Activated B cell treated with CpG ODN at 0.5 μM for 24 hours (primary cell): ENCODE results near the gene DNAH1. TPM values are rescaled to one million over a fixed set of nuclear protein-coding genes. Genes with fewer than 3 reads are reported as not detected.
A peak's percentile ranks its signal among the peaks of the same experiment; 100 is the strongest.
"Not testable (repeated sequence)": the region's sequence is repeated elsewhere in the genome, so short reads cannot be mapped to it uniquely, and the experiment has no call there.

Source experiments
- ATAC-seq: fragments of 200-7000 bp; cut with Tn5 transposase; one replicate; pipeline ENCODE4 v1.10.0; 2021; ENCODE audit warnings: low read depth, mild to moderate bottlenecking, moderate library complexity
- CTCF ChIA-PET: fragments of 350-600 bp; sonication (Branson Sonifier 250); formaldehyde crosslinking; loops from one replicate; lab custom pipeline; 2021; ENCODE audit warnings: antibody characterized with exemption; lab: Charles Lee
- POLR2A ChIA-PET: fragments of 350-600 bp; sonication (Branson Sonifier 250); formaldehyde crosslinking; loops from one replicate; lab custom pipeline; 2021; ENCODE audit warnings: antibody characterized with exemption; lab: Charles Lee
- DNase-seq: peaks from one replicate; pipeline ENCODE4 v3.0.0; 2022
- H3K27ac Mint-ChIP-seq: one replicate; pipeline ENCODE4 v1.8.0; 2020; ENCODE audit warnings: mixed read lengths
- H3K27me3 Mint-ChIP-seq: one replicate; pipeline ENCODE4 v1.8.0; 2021; ENCODE audit warnings: mixed read lengths
- H3K36me3 Mint-ChIP-seq: one replicate; pipeline ENCODE4 v1.8.0; 2021; ENCODE audit warnings: low read depth, mixed read lengths
- H3K4me1 Mint-ChIP-seq: one replicate; pipeline ENCODE4 v1.8.0; 2021; ENCODE audit warnings: mixed read lengths
- H3K4me3 Mint-ChIP-seq: one replicate; pipeline ENCODE4 v1.8.0; 2020; ENCODE audit warnings: mild to moderate bottlenecking, mixed read lengths
- H3K9me3 Mint-ChIP-seq: one replicate; pipeline ENCODE4 v1.8.0; 2020; ENCODE audit warnings: mixed read lengths
- CTCF ChIP-seq: fragments of 200-600 bp; IDR thresholded peaks from one replicate; pipeline ENCODE4 v1.8.0; 2022; ENCODE audit warnings: antibody characterized with exemption, mild to moderate bottlenecking
- intact Hi-C: fragments of 100-400 bp; cut with micrococcal nuclease; formaldehyde crosslinking; loops from one replicate; pipeline ENCODE4 v1.15.1; 2024
- total RNA-seq: library from RNA; stranded (reverse); gene quantifications from 2 replicates; pipeline ENCODE4 v1.2.3, GENCODE V29; 2022

Gene DNAH1
- total RNA-seq, result 22.8 and 25.8 TPM in 2 replicates

DNA sequence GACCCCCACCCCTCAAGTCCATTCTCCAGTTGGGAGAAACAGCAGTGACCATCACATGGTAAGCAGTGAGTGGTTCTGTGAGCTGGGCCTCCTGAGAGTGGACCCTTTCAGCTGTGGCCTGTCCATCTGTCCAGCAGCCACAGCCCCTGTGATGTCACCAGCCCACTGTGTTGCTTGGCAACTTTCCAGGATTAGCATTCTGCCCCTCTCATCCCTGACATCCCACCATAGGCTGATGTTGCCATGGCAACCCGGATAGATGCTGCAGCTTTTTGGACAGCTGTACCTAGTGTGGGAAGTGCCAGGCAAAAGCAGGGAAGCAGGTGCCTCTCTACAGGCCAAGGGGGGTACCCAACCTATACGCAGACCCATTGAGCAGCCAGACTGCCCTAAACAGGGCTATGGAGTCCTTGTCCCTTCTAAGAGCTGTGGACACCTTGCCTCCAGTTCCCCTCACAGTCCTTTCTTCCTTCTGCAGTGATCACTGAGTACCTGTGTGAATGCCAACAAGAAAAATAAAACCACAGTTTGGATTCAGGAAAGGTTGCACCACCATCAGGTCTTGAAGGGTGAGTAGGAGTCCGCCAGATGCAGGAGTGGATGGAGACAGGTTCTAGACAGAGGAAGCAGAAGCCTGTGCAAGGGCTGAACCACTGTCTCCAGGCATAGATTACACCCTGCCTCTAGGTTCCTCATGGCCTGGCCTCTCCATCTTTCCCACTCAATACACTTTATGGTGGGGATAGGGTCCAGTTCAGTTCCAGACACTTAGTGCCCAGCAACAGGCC is at the start of gene DNAH1:
Gene DNAH1, plus strand, starts transcription at position 343 of the 788 bp plus-strand sequence. CDS start 6,124 bp downstream, outside the sequence.
- Mint-ChIP-seq H3K4me3 (peak within 1 kb of the TSS; percentile 74), H3K27me3 (no peaks in the 10 kb centered on the region), H3K4me1 (peaks cover 59% of the 10 kb centered on the region), H3K9me3 (no peaks in the 10 kb centered on the region), H3K36me3 (no peaks in the 10 kb centered on the region), H3K27ac (peak within 1 kb of the TSS; percentile 15)
- ChIA-PET POLR2A (interaction anchor here (0.6 to 2.0 kb wide), 4 partner anchors 12 to 38 kb away, joined by 3 to 7 read pairs (median 3); partner anchors contain the start of gene WDR82), CTCF (interaction anchor here (3.2 kb wide), 1 partner anchor 23 kb away, joined by 15 read pairs; no protein-coding TSS in a partner anchor)
- DNase-seq (no peak), ATAC-seq (no peak)
- TF ChIP-seq CTCF, result no peak
- intact Hi-C loops, result loop anchor here (2.0 to 10.0 kb wide), 2 partner anchors 13 to 261 kb away; partner anchors contain the start of gene DUSP7

DNA sequence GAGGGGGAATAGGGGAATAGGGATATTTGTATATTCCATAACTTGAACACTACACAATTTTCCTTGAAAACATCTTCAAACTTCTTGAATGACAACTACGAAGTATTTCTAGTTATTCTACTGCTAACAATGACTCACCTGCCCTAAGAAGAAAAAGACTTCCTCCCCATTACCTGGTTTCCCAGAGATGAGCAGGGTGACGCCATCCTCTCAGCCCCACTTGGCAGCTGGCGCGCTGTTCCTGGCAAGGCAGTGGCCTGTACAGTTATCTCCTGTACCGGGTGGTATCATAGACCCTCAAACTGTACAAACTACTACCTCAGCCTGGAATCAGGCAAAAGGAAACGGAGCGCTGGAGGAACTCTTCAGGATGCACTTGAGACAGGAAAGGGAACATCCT is 48.1 kb upstream of the DNAH1 start:
- no peak overlapping the region for H3K4me3 Mint-ChIP-seq

DNA sequence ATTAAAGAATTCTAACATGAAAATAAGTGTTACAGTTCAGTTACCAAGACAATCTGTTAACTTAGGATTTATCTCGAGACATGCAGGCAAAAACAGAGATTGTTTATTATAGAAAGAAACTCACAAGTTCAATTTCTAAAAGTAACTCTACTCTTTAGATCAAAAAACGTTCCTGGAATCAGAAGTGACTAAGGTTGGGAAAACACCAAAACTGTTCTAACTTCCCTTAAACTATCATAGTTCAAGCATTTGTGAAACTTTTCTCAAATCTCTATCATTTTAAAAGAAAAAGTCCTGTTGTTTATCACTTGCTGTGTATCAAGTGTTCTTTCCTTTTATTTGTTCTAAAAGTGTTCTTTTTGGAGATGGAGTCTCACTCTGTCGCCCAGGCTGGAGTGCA is 46.3 kb upstream of the DNAH1 start:
- TF ChIP-seq CTCF, result no peak
- intact Hi-C loops, result no loop called here
- peak overlapping the region; percentile 41 for H3K4me3 Mint-ChIP-seq
- ChIA-PET CTCF (interaction anchor here (2.5 kb wide), 1 partner anchor 69 kb away, joined by 8 read pairs; no protein-coding TSS in a partner anchor), POLR2A (interaction anchor here (2.3 to 4.0 kb wide), 2 partner anchors 8 to 16 kb away, joined by 5 to 16 read pairs; partner anchors contain the start of gene WDR82)
- peaks cover 87% of the 10 kb centered on the region for H3K36me3 Mint-ChIP-seq
- H3K9me3 Mint-ChIP-seq, result no peaks in the 10 kb centered on the region
- DNase-seq (no peak), ATAC-seq (no peak)
- H3K4me1 Mint-ChIP-seq, result peaks cover 74% of the 10 kb centered on the region
- no peaks in the 10 kb centered on the region for H3K27me3 Mint-ChIP-seq
- peak overlapping the region; percentile 76 for H3K27ac Mint-ChIP-seq

More for the DNA sequence above, 48.1 kb upstream of the DNAH1 start:
- POLR2A ChIA-PET, result interaction anchor here (0.7 to 4.0 kb wide), 3 partner anchors 10 to 22 kb away, joined by 3 to 16 read pairs (median 3); partner anchors contain the start of gene WDR82
- Mint-ChIP-seq H3K4me1 (peaks cover 70% of the 10 kb centered on the region), H3K9me3 (no peaks in the 10 kb centered on the region), H3K27me3 (no peaks in the 10 kb centered on the region), H3K36me3 (peaks cover 89% of the 10 kb centered on the region), H3K27ac (peak overlapping the region; percentile 42)
- TF ChIP-seq CTCF, result no peak
- intact Hi-C loops, result no loop called here
- ATAC-seq (no peak), DNase-seq (no peak)
- CTCF ChIA-PET, result no interaction called here

- H3K4me1 Mint-ChIP-seq, result peaks cover 79% of the 10 kb centered on the region
- H3K27me3 Mint-ChIP-seq, result no peaks in the 10 kb centered on the region
- ATAC-seq (no peak), DNase-seq (no peak)
- intact Hi-C loops, result no loop called here
- H3K4me3 Mint-ChIP-seq, result peak overlapping the region; percentile 41
- ChIA-PET CTCF (interaction anchor here (0.7 to 2.5 kb wide), 5 partner anchors 9 to 69 kb away, joined by 3 to 8 read pairs (median 4); partner anchors contain the start of gene GLYCTK), POLR2A (interaction anchor here (1.9 to 4.0 kb wide), 5 partner anchors 8 to 45 kb away, joined by 5 to 16 read pairs (median 10); partner anchors contain the start of genes GLYCTK, PPM1M, TLR9 and WDR82)
- H3K36me3 Mint-ChIP-seq, result peaks cover 84% of the 10 kb centered on the region
- peak overlapping the region; percentile 76 for H3K27ac Mint-ChIP-seq
- no peak for TF ChIP-seq CTCF
- H3K9me3 Mint-ChIP-seq, result no peaks in the 10 kb centered on the region
These were observed 45.8 kb upstream of the DNAH1 start for GRCh38 chr3:52270252-52270754.

- POLR2A ChIA-PET, result interaction anchor here (0.8 to 2.4 kb wide), 6 partner anchors 9 to 33 kb away, joined by 3 to 11 read pairs (median 7); partner anchors contain the start of genes GLYCTK, PPM1M and TWF2
- H3K4me3 Mint-ChIP-seq, H3K27me3 Mint-ChIP-seq, ATAC-seq, DNase-seq, H3K9me3 Mint-ChIP-seq, intact Hi-C loops: not testable (repeated sequence)
- H3K36me3 Mint-ChIP-seq, result peaks cover 80% of the 10 kb centered on the region
- CTCF ChIA-PET, result interaction anchor here (1.1 to 2.5 kb wide), 4 partner anchors 15 to 67 kb away, joined by 3 to 10 read pairs (median 6); partner anchors contain the start of gene GLYCTK
- H3K4me1 Mint-ChIP-seq, result peaks cover 94% of the 10 kb centered on the region
- peak overlapping the region; percentile 69 for H3K27ac Mint-ChIP-seq
These were observed 43.9 kb upstream of the DNAH1 start for GRCh38 chr3:52272172-52272571.
